Activated CD8-positive, alpha-beta memory T cell treated with anti-CD3 and anti-CD28 coated beads for 24 hours (primary cell): ENCODE measurements around the gene TM7SF3.
"Not testable (repeated sequence)": the region's sequence is repeated elsewhere in the genome, so short reads cannot be mapped to it uniquely, and the experiment has no call there.

Experiments
- DNase-seq: peaks from one replicate; pipeline ENCODE4 v3.0.0-alpha.2; 2020

The TM7SF3 gene, protein sequence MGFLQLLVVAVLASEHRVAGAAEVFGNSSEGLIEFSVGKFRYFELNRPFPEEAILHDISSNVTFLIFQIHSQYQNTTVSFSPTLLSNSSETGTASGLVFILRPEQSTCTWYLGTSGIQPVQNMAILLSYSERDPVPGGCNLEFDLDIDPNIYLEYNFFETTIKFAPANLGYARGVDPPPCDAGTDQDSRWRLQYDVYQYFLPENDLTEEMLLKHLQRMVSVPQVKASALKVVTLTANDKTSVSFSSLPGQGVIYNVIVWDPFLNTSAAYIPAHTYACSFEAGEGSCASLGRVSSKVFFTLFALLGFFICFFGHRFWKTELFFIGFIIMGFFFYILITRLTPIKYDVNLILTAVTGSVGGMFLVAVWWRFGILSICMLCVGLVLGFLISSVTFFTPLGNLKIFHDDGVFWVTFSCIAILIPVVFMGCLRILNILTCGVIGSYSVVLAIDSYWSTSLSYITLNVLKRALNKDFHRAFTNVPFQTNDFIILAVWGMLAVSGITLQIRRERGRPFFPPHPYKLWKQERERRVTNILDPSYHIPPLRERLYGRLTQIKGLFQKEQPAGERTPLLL

DNA sequence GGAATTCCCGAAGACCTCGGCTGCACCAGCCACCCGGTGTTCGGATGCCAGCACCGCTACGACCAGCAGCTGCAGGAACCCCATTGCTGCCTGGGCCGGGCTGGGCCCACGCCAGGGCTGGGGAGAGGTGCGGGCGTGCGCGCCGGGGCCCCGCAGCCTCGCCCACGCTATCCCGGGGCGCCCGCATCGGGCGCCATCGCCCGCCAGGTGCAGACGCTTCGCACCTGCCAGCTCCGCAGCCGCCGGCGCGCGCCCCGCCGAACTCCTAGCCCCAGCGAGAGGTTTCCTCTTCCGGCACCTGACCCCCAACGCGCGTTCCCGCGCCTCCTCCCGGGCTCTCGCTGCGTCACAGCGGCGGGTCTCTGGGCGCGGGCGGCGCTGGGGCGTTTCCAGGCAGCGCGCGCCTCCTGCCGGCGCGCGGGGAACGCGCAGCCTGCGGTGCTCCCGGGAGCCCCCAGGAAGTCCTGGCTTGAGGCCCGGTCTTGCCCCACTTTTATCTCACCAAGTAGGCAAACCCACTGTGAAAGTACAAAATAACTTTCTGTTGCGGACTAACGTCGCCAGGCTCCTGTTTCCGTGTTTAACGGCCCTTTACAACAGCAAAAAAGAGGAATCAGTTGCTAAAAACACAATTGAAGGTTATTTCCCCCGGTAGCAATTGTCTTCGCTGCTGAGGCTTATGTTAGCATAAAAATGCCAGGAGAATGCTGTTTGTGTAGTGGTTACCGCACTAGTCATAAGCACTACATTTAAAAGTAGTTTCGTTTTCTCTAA is at the start of gene TM7SF3:
TM7SF3 (minus strand) TSS at position 300 of the 774 bp plus-strand sequence; CDS start at position 84, 216 bp downstream.
- DNase-seq: peak; percentile 96

GRCh38 chr12:27063250-27063851 is 49.2 kb upstream of the TM7SF3 start:
- no peak for DNase-seq

DNA sequence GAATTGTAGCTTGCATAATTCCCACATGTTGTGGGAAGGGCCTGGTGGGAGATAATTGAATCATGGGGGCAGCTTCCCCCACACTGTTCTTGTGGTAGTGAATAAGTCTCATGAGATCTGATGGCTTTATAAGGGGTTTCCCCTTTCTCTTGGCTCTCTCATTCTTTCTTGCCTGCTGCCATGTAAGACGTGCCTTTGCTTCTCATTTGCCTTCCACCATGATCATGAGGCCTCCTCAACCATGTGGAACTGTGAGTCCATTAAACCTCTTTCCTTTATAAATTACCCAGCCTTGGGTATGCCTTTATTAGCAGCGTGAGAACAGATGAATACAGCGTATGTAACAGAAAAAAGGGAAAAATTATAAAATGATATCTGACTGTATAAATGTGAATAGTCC is 47.1 kb upstream of the TM7SF3 start:
- DNase-seq: no peak

DNA sequence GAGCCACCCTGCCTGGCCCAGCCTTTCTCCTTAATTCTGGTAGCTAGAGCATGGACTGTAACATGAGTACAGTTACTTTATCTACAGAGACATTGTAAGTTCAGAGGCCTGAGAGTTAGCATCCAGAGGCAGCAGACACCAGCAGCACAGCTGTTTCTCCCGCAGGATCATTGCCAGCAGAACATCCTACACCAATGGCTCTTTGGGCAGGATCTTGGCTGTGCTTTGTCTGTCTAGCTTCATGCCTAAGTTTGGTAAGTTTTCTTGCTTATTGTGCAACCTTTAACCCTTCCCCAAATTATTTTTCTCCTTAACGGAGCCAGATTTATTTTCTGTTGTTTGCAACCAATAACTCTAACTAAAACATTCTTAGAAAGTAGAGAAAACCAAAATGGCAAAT is 46.6 kb upstream of the TM7SF3 start:
- no peak for DNase-seq

DNA sequence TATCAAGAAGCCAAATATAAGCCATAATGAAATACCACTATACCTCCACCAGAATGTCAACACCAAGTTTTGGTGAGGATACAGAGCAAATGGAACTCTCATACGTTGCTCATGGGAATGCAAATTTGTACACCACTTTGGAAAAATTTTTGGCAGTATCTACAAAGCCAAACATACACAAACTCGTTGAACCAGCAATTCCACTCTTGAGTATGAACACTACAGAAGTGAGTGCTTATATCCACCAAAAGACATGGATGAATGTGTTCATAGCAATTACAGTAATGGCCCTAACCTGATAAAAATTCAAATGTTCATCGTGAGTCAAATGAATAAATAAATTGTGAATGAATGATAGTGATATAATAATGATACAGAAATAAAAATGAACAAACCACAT is 43.4 kb upstream of the TM7SF3 start:
- DNase-seq: no peak

DNA sequence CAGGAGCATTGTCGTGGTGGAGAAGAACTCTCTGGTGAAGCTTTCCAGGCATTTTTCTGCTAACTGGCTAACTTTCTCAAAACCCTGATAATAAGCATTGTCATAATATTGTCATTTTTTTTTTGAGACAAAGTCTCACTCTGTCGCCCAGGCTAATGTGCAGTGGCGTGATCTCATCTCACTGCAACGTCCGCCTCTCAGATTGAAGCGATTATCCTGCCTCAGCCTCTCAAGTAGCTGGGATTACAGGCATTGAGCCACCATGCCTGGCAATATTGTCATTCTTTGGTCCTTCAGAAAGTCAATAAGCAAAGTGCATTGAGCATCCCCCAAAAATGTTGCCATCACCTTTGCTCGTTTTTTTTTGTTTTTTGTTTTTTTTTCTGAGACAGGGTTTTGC is 41.8 kb upstream of the TM7SF3 start:
- DNase-seq: no peak

DNA sequence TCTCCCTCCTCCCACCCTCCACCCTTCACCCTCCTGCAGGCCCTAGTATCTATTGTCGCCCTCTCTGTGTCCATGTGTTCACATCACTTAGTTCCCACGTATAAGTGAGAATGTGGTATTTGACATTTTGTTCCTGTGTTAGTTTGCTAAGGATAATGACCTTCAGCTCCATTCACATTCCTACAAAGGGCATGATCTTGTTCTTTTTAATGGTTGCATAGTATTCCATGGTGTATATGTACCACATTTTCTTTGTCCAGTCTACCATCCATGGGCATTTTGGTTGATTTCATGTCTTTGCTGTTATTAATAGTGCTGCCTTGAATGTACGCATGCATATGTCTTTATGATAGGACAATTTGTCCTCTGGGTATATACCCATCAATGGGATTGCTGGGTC is 38.6 kb upstream of the TM7SF3 start:
- no peak for DNase-seq

- no peak for DNase-seq
Measured at GRCh38 chr12:27052176-27052575, 38.0 kb upstream of the TM7SF3 start.

DNA sequence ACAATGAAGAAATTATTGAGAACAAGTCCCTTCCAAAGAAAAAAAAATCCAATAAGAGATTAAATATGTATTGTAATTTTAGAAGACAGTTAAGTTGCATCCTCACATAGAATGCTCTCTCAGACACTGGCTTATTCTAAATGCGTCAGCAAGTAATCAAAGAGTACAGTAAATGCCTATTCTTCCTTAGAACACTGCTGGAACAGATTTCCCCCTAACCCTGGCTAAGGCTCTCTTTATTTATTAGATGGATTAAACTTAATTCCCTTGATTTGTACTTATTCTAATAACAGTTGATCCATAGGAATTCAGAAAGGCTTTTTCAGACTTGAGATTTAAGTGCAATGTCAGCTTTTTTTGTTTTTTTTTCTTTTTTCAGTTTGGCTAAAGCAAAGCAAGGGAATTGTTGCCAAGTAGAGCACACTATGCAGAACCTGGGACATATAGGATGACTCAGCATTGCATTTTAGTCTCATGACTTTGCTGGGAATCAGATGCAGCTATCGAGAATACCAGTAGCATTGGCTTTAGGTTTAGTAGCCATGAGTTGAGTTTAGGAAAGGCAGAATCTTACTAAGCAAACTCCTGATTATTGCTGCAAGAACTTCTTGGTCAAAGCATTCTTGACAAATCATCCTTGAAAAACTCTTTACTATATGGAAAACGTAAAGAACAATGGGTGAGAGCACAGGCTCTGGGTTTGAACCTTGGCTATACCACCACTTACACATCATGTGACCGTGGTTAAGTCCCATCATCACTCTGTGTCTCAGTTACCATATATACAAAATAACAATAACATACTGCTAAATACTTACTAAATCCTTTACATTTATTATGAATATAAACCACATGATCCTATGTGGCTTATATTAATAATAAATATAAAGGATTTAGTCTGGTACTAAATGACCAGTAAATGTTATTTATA is 34.9 kb upstream of the TM7SF3 start:
- DNase-seq: no peak

- not testable (repeated sequence) for DNase-seq
Measured at GRCh38 chr12:27042018-27042417, 27.8 kb upstream of the TM7SF3 start.

GRCh38 chr12:27040637-27041036 is 26.5 kb upstream of the TM7SF3 start:
- not testable (repeated sequence) for DNase-seq

GRCh38 chr12:27034607-27035293 is 20.6 kb upstream of the TM7SF3 start:
- no peak for DNase-seq

GRCh38 chr12:27032679-27033078 is 18.5 kb upstream of the TM7SF3 start:
- DNase-seq: no peak

DNA sequence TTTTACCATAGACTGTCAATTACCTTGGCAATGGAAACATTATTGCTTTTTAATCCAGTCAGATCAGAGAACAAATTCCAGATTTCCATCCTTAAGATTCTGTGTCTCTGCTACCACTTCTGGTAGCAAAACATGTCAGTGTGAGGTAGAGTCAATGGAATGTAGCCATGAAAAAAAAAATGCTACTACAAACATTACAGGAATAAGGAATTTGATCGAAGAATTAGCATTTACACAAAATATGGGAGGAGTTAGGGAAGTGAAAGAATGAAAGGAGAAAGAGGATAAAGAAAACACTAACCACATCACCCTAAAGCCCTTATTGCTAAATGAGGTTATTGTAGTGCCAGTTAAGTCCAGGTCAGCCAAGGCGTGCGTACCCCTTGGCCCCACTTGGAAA is 17.3 kb upstream of the TM7SF3 start:
- no peak for DNase-seq

DNA sequence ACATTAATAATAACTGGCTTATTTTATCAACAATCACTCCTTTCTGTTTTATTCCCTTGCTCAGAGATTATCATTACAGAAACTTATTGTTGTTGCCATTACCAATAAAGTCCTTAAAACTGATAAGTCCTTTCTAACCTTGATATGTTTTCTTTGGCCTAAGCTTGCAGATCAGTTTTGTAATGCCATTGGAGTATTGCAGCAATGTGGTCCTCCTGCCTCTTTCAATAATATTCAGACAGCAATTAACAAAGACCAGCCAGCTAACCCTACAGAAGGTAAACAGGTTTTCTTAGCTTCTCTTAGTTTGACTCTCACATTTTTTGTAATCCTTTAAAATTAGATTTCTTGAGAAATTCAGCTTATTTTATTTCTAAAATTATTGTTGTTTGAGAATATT is 12.1 kb upstream of the TM7SF3 start:
- DNase-seq: no peak

DNA sequence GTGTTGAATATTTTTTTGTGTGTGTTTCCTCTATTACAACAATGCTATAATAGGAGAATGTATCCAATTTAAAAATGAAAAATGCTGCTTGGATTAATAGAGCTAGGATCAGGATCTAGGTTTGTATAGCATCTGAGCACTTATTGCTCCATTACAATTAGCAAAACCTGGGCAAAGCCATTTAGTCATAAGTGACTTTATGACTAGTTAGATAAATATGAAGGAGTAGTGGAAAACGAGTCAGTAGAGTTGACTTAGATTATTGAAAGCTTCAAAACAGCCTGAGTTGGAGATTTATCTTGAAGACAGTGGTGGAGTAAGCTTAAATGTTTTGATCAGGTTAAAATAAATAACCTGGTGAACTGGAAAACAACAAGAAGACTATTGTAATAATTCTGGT is 10.9 kb upstream of the TM7SF3 start:
- DNase-seq: no peak

DNA sequence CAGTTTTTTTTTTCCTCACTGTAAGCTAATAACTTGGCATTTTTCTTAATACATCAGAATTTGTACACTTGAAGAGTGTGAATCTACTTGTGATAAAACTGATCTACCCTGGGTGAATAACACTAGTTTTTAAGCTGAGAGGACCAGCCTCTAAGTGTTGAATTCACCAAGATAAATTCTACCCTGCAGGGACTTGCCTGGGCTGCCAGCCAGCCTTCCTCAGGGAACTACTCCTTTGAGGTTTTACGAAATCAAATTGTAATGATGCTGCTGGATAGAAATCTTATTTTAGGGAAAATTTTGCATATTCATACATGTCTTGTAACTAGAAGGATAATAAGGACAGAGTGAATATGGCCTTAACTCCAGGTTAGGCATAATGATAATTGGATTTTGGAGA is 10.1 kb upstream of the TM7SF3 start:
- DNase-seq: no peak

DNA sequence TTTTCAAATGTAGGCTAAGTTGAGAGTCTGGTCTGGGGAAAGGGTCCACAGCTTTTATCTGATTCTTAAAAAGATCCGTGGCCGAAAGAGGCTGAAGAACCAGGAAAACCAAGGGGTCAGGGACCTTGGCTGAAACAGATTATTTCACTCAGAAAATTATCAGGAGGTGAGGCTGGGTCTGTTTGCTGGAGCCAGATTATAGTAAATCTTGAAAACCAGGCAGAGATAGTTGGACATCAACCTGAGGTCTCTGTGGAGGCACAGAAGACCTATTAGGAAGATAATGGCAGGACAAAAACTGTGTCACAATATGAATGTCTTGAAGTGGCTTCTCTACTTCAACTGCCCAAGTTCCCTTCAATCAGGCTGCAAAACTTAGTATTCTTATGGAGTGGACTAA is 6.6 kb upstream of the TM7SF3 start:
- no peak for DNase-seq

DNA sequence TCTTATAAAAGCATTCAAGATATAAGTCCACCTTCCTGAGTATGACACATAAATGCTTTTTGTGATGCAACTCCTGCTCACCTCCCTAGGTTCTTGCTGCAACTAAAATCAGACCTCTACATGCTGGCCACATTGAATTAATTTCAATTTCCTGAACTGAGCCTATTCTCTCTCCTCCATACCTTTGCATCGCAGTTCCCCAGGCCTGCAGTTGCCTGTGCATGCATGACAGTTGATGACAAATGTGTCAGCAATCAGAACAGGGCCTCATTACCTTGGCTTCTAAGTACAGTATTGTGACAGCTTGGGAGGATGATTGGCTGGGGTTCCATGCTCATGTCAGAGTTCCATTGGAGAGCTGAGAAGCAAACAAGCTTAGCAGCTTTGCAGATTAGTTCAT is 3.9 kb upstream of the TM7SF3 start:
- no peak for DNase-seq

DNA sequence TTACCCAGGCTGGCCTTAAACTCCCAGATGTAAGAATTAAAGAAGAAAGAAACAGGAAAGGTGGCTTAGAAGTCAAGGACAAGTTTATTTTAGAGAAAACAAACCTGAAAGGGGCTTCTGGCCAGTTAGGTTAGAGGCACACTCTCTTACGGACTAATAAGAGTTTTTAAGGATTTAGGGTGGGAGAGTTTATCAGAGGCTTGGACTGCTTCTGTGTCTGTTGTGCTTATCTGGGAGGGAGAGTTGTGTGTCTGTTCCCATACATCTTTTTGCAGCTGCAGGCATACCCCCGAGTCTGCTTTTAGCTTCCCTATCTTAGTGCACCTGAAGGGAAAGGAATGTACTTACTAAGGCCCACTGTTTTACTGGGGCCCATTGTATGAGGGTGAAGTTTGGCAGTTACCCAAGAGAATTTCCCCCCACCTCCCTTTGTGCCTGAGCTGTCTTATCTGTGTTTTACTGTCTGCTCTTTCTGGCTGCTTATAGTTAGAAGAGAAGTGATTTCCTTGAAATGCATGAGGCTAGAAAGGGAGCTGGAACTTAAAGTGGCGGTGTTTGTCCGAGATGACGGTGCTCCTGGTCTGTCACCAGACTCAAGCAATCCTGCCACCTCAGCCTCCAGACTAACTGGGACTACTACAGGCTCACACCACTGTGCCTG is 3.1 kb upstream of the TM7SF3 start:
- DNase-seq: not testable (repeated sequence)

DNA sequence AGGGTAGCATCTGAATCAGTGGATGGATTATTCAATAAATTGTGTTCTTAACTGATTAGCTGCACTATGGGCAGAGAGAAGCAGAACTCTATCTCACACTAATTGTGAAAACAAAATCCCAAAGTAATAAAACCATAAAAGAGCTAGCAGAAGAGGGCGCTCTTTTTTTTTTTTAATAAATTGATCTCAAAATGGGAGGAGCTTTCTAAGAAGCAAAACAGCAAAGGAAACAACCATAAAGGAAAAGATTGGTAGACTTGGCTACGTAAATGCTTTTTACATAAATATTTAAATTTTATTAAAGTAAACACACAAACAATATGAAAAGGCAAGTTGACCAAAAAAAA is 1.5 kb upstream of the TM7SF3 start:
- DNase-seq: no peak
